Heart right ventricle (tissue), 16 donors: ENCODE results near the gene ARID2. TPM values are rescaled to one million over a fixed set of nuclear protein-coding genes. Genes with fewer than 3 reads are reported as not detected.

Experiments used
- ATAC-seq, 8 donors: fragments of 200-7000 bp; cut with Tn5 transposase; one replicate each; pipeline ENCODE4 v1.9.1; 2020; ENCODE audit warnings: mild to moderate bottlenecking in 8 of 8, moderate library complexity in 8 of 8, moderate number of reproducible peaks in 1 of 8
- DNase-seq, 2 donors: peaks; one replicate each; pipeline ENCODE4 v3.0.0-alpha.2; 2020
- H3K27ac ChIP-seq, 10 donors: fragments of 200-600 bp; sonication (generic) in 2 of 10; one replicate each; pipeline versions ENCODE4 v1.5.0 to v1.8.0; 2020 to 2022; ENCODE audit warnings: mild to moderate bottlenecking in 3 of 10
- H3K27me3 ChIP-seq, 7 donors: fragments of 200-600 bp; one replicate each; pipeline ENCODE4 v1.8.0; 2021 to 2022; ENCODE audit warnings: mild to moderate bottlenecking in 2 of 7
- H3K36me3 ChIP-seq, 9 donors: fragments of 200-600 bp; sonication (generic) in 1 of 9; one replicate each; pipeline versions ENCODE4 v1.5.0 to v1.8.0; 2020 to 2022; ENCODE audit warnings: mild to moderate bottlenecking in 2 of 9
- H3K4me1 ChIP-seq, 9 donors: fragments of 200-600 bp; sonication (generic) in 1 of 9; one replicate each; pipeline versions ENCODE4 v1.5.0 to v1.8.0; 2020 to 2022; ENCODE audit warnings: mild to moderate bottlenecking in 4 of 9
- H3K4me3 ChIP-seq, 10 donors: fragments of 200-600 bp; sonication (generic) in 2 of 10; one replicate each; pipeline versions ENCODE4 v1.5.0 to v1.8.0; 2020 to 2022; ENCODE audit warnings: mild to moderate bottlenecking in 7 of 10, moderate library complexity in 2 of 10
- H3K9me3 ChIP-seq, 11 donors: fragments of 200-600 bp in 10 of 11; sonication (generic) in 2 of 11; one replicate each; pipeline versions ENCODE4 v1.5.0 to v1.8.0; 2013 to 2022; ENCODE audit warnings: mild to moderate bottlenecking in 2 of 11, control low read depth in 1 of 11, moderate library complexity in 1 of 11
- CTCF ChIP-seq, 9 donors: fragments of 200-600 bp; sonication (generic) in 2 of 9; IDR thresholded peaks; one replicate each; pipeline versions ENCODE4 v1.5.0 to v1.8.0; 2021 to 2022; ENCODE audit warnings: antibody characterized with exemption in 9 of 9, mild to moderate bottlenecking in 5 of 9, moderate library complexity in 1 of 9
- WGBS, 2 donors: extraction: QIAGEN DNeasy Blood & Tissue Kit; methylation state at CpG; one replicate each; pipeline ENCODE4 v1.1.7; 2013; ENCODE audit warnings: inconsistent platforms in 1 of 2; 5-methylcytosine and 5-hydroxymethylcytosine counted together
- intact Hi-C, 10 donors: fragments of 100-400 bp; cut with DNase I; formaldehyde crosslinking; loops; one replicate each; pipeline versions ENCODE4 v1.11.1 to v1.14.2; 2022
- polyA plus RNA-seq, 2 donors: library from polyadenylated mRNA; stranded (reverse); fragments of 200-250 nt; gene quantifications; one replicate each; pipeline ENCODE4 v1.2.3, GENCODE V29; 2013
- total RNA-seq, 10 donors: library from RNA; stranded (reverse); fragmentation: NEBNext Ultra II Directional in 3 of 10; extraction: Animal tissue kit (Norgen Biotek cat#: 25700) in 3 of 10; gene quantifications; one replicate each; pipeline versions ENCODE4 v1.2.1 to v1.2.4, GENCODE V29; 2021 to 2023
- donor health status: Arrhythmogenic right ventricular cardiomyopathy.
- donor health status: ischemic (EF 13 %, LVEDD 7.1; RV severe dilation, severe dysfunction).
- donor health status: healthy with polysubstance abuse.
- donor health status: DM: no; HTN: yes; CAD: no.
- donor health status: DM: no; HTN: no; CAD: no.
- donor health status: ischemic (EF 25% LVEDD 6.9; RV normal size, moderate dysfunction).
- donor health status: ischemic (EF 25% LVEDD 5.7; RV mildly dilated, moderate dysfunction).
- donor health status: healthy.
- donor health status: DM: yes; HTN: yes; CAD: no.
- donor health status: Ischemic cardiomyopathy.
- donor health status: ischemic (EF 35%, LVEDD 5.7; RV mildly dilated, moderate dysfunction).
- donor health status: nonischemic (EF 11% LVEDD 7.7; RV severe dilation, severe dysfunction).
- donor health status: DM: yes; HTN: yes; CAD: no.
- donor health status: PGD.
- donor health status: ischemic (EF 29% LVEDD 5.4; RV normal size, mild dysfunction).
- donor health status: nonischemic (EF 23%, LVEDD 6.1; RV moderate dilation, normal function).

The ARID2 gene
- total and polyA plus RNA-seq, 12 donors: 3.0 to 28.8 (median 18.6) TPM

- peaks cover 7 to 44% (median 38%) of the 10 kb centered on the region in 9 donors for H3K4me1 ChIP-seq
- H3K9me3 ChIP-seq: no peaks in the 10 kb centered on the region
- H3K27me3 ChIP-seq: no peaks in the 10 kb centered on the region
- H3K4me3 ChIP-seq: peak overlapping the region; percentile 58 to 95 (median 86)
- peak overlapping the region; percentile 94 to 99 (median 98) for H3K27ac ChIP-seq
- DNase-seq (no peak), ATAC-seq (no peak)
- no peak for TF ChIP-seq CTCF (IDR thresholded peaks at IDR 0.05)
- WGBS, 2 donors: 9 to 10% methylated on average over 4 of the region's 4 CpGs
- peaks cover 0 to 6% (median 0%) of the 10 kb centered on the region in 9 donors for H3K36me3 ChIP-seq
- intact Hi-C loops: no loop called here
Measured at GRCh38 chr12:45731190-45731775, 1.8 kb downstream of the ARID2 start.

GRCh38 chr12:45732250-45732649 lies 2.7 kb downstream of the ARID2 start:
- Histone ChIP-seq H3K36me3 (peaks cover 0 to 9% (median 2%) of the 10 kb centered on the region in 9 donors), H3K27ac (peak overlapping the region in 9 of 10 donors; percentile 8 to 99 (median 98)), H3K27me3 (no peaks in the 10 kb centered on the region), H3K4me3 (peak overlapping the region in 8 of 10 donors; percentile 60 to 95 (median 86)), H3K4me1 (peaks cover 7 to 44% (median 38%) of the 10 kb centered on the region in 9 donors), H3K9me3 (peaks cover 0 to 9% (median 0%) of the 10 kb centered on the region in 11 donors)
- ATAC-seq (no peak), DNase-seq (no peak)
- no peak for TF ChIP-seq CTCF (IDR thresholded peaks at IDR 0.05)
- intact Hi-C loops: no loop called here
- WGBS, 2 donors: 8 to 13% methylated on average over 5 of the region's 5 CpGs

GRCh38 chr12:45732936-45733335 lies 3.4 kb downstream of the ARID2 start:
- Histone ChIP-seq H3K4me1 (peaks cover 7 to 43% (median 38%) of the 10 kb centered on the region in 9 donors), H3K4me3 (peak overlapping the region in 4 of 10 donors; percentile 82 to 89 (median 86)), H3K27me3 (no peaks in the 10 kb centered on the region), H3K36me3 (peaks cover 0 to 13% (median 6%) of the 10 kb centered on the region in 9 donors), H3K9me3 (peaks cover 0 to 14% (median 0%) of the 10 kb centered on the region in 11 donors), H3K27ac (peak overlapping the region in 6 of 10 donors; percentile 8 to 99 (median 98))
- no peak for TF ChIP-seq CTCF (IDR thresholded peaks at IDR 0.05)
- DNase-seq: no peak
- ATAC-seq: no peak
- intact Hi-C loops: no loop called here

- Histone ChIP-seq H3K36me3 (peaks cover 0 to 35% (median 6%) of the 10 kb centered on the region in 9 donors), H3K4me1 (peaks cover 7 to 31% (median 24%) of the 10 kb centered on the region in 9 donors), H3K4me3 (no peak overlapping the region), H3K27me3 (no peaks in the 10 kb centered on the region), H3K27ac (no peak overlapping the region), H3K9me3 (peaks cover 0 to 29% (median 0%) of the 10 kb centered on the region in 11 donors)
- DNase-seq (no peak), ATAC-seq (no peak)
- intact Hi-C loops: no loop called here
- no peak for TF ChIP-seq CTCF (IDR thresholded peaks at IDR 0.05)
Measured at GRCh38 chr12:45737638-45738037, 8.1 kb downstream of the ARID2 start.
